Osteocyte (in vitro differentiated cells): ENCODE measurements around the gene TNK2. TPM values are rescaled to one million over a fixed set of nuclear protein-coding genes. Genes with fewer than 3 reads are reported as not detected.
"Not testable (repeated sequence)": the region's sequence is repeated elsewhere in the genome, so short reads cannot be mapped to it uniquely, and the experiment has no call there.

Experiments
- DNase-seq: peaks from one replicate; pipeline ENCODE4 v3.0.0; 2021; ENCODE audit warnings: mixed read lengths; ENCODE audit not compliant: unreplicated experiment; ENCODE audit errors: extremely low spot score
- H3K27ac Mint-ChIP-seq: one replicate; pipeline ENCODE4 v1.8.0; 2021; ENCODE audit warnings: mild to moderate bottlenecking, mixed read lengths; ENCODE audit not compliant: unreplicated experiment
- H3K27me3 Mint-ChIP-seq: one replicate; pipeline ENCODE4 v1.8.0; 2021; ENCODE audit warnings: mixed read lengths; ENCODE audit not compliant: unreplicated experiment
- H3K36me3 Mint-ChIP-seq: one replicate; pipeline ENCODE4 v1.8.0; 2021; ENCODE audit warnings: mixed read lengths; ENCODE audit not compliant: unreplicated experiment
- H3K4me1 Mint-ChIP-seq: one replicate; pipeline ENCODE4 v1.8.0; 2021; ENCODE audit warnings: mixed read lengths; ENCODE audit not compliant: unreplicated experiment
- H3K4me3 Mint-ChIP-seq: one replicate; pipeline ENCODE4 v1.8.0; 2021; ENCODE audit warnings: mild to moderate bottlenecking, moderate library complexity, mixed read lengths; ENCODE audit not compliant: unreplicated experiment
- H3K9me3 Mint-ChIP-seq: one replicate; pipeline ENCODE4 v1.8.0; 2021; ENCODE audit warnings: mixed read lengths; ENCODE audit not compliant: unreplicated experiment
- microRNA-seq: library from miRNA; unstranded; fragments of <30 nt; microRNA quantifications from one replicate; pipeline ENCODE4 v1.1.0, GENCODE V29; 2020; ENCODE audit not compliant: unreplicated experiment
- total RNA-seq: library from RNA; stranded (reverse); gene quantifications from 2 replicates; pipeline ENCODE4 v1.2.1, GENCODE V29; 2021
- TF ChIP-seq, protein P1 (sequence below): fragments of 200-600 bp; sonication (generic); IDR thresholded peaks from 2 replicates; pipeline ENCODE4 v1.5.0; 2021; ENCODE audit warnings: antibody characterized with exemption, mild to moderate bottlenecking, moderate library complexity

TNK2 gene
- total RNA-seq, 1 donor from 2014 or later = 54.2 TPM

- no peak for DNase-seq
- Mint-ChIP-seq H3K36me3 (no peaks in the 10 kb centered on the region), H3K4me3 (no peak overlapping the region), H3K27me3 (peaks cover 6% of the 10 kb centered on the region), H3K4me1 (no peaks in the 10 kb centered on the region), H3K9me3 (no peaks in the 10 kb centered on the region), H3K27ac (no peak overlapping the region)
- TF ChIP-seq, protein P1, sequence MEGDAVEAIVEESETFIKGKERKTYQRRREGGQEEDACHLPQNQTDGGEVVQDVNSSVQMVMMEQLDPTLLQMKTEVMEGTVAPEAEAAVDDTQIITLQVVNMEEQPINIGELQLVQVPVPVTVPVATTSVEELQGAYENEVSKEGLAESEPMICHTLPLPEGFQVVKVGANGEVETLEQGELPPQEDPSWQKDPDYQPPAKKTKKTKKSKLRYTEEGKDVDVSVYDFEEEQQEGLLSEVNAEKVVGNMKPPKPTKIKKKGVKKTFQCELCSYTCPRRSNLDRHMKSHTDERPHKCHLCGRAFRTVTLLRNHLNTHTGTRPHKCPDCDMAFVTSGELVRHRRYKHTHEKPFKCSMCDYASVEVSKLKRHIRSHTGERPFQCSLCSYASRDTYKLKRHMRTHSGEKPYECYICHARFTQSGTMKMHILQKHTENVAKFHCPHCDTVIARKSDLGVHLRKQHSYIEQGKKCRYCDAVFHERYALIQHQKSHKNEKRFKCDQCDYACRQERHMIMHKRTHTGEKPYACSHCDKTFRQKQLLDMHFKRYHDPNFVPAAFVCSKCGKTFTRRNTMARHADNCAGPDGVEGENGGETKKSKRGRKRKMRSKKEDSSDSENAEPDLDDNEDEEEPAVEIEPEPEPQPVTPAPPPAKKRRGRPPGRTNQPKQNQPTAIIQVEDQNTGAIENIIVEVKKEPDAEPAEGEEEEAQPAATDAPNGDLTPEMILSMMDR = no peak
Observed at GRCh38 chr3:195818301-195818700, 90.0 kb downstream of the TNK2 start.

DNA sequence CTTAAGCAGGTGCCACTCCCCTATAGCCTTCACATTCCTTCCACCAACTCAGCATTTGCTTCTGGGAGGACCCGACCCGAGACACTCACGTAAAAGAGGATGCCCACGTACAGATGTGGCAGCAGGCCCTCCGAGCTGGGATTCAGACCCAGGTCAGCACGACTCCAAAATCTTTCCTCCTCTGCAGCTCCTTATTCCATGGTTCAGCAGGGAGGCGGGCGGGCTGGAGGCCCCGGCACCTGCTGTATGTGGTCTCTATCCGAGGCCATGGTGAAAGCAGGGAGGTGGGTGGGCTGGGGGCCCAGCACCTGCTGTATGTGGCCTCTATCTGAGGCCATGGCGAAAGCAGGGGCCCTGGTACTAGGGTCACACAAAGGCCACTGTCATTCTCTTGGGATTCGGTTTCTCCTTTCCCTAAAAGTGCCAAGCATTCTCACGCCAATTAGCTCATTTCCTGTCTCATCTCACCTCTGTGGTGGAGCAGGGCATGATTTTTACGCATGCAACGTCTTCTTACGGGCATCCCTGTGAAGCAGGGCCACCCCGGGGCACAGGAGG, 90.7 kb downstream of the TNK2 start:
- H3K9me3 Mint-ChIP-seq = no peaks in the 10 kb centered on the region
- no peaks in the 10 kb centered on the region for H3K4me1 Mint-ChIP-seq
- no peak for DNase-seq
- no peak overlapping the region for H3K4me3 Mint-ChIP-seq
- H3K36me3 Mint-ChIP-seq = no peaks in the 10 kb centered on the region
- peaks cover 6% of the 10 kb centered on the region for H3K27me3 Mint-ChIP-seq
- TF ChIP-seq, protein P1 = no peak
- no peak overlapping the region for H3K27ac Mint-ChIP-seq

GRCh38 chr3:195816276-195816913, 92.0 kb downstream of the TNK2 start:
- not testable (repeated sequence) for H3K4me3 Mint-ChIP-seq, H3K4me1 Mint-ChIP-seq, H3K27ac Mint-ChIP-seq, DNase-seq, H3K36me3 Mint-ChIP-seq, H3K9me3 Mint-ChIP-seq
- peaks cover 11% of the 10 kb centered on the region for H3K27me3 Mint-ChIP-seq

GRCh38 chr3:195815169-195815771, 93.1 kb downstream of the TNK2 start:
- H3K27me3 Mint-ChIP-seq = peaks cover 17% of the 10 kb centered on the region
- no peak overlapping the region for H3K4me3 Mint-ChIP-seq
- no peak for DNase-seq
- peaks cover 1% of the 10 kb centered on the region for H3K4me1 Mint-ChIP-seq
- H3K36me3 Mint-ChIP-seq = no peaks in the 10 kb centered on the region
- TF ChIP-seq, protein P1 = no peak
- no peak overlapping the region for H3K27ac Mint-ChIP-seq
- no peaks in the 10 kb centered on the region for H3K9me3 Mint-ChIP-seq

GRCh38 chr3:195813916-195814640, 94.3 kb downstream of the TNK2 start:
- H3K4me3 Mint-ChIP-seq = no peak overlapping the region
- H3K9me3 Mint-ChIP-seq = no peaks in the 10 kb centered on the region
- H3K4me1 Mint-ChIP-seq = peaks cover 1% of the 10 kb centered on the region
- no peak for DNase-seq
- no peak overlapping the region for H3K27ac Mint-ChIP-seq
- H3K36me3 Mint-ChIP-seq = no peaks in the 10 kb centered on the region
- peaks cover 17% of the 10 kb centered on the region for H3K27me3 Mint-ChIP-seq
- TF ChIP-seq, protein P1 = no peak

Small RNAs within 50 kb of the gene (microRNA-seq; reads per million reads assigned to microRNA genes)
- not detected for gene MIR6829

Other genes with a start within 250 kb of the TNK2 start
- gene MUC20, start 187.6 kb downstream of the TNK2 start, total RNA-seq = 6.2 and 7.6 TPM in 2 replicates
- gene MUC4, start 96.6 kb downstream of the TNK2 start, total RNA-seq = not detected in 2 replicates
- 80.0 and 84.6 TPM in 2 replicates for gene TFRC, start 173.5 kb upstream of the TNK2 start, total RNA-seq